K562 (cell line): ENCODE measurements around the gene HNRNPDL. TPM values are rescaled to one million over a fixed set of nuclear protein-coding genes. Genes with fewer than 3 reads are reported as not detected.
A peak's percentile ranks its signal among the peaks of the same experiment; 100 is the strongest.
"Not testable (repeated sequence)": the region's sequence is repeated elsewhere in the genome, so short reads cannot be mapped to it uniquely, and the experiment has no call there.

Experiments used
- ATAC-seq: fragments of 200-7000 bp; cut with Tn5 transposase; 3 replicates; pipeline ENCODE4 v1.9.1; 2020; ENCODE audit warnings: moderate library complexity
- BruUV-seq: library from RNA; stranded (reverse); fragments of 400-500 nt; replicated peaks from 2 replicates; lab custom pipeline; 2021; lab: Mats Ljungman, UMichigan
- CTCF ChIA-PET: fragments of 300-600 bp; formaldehyde crosslinking; extraction: SDS; loops from one replicate; lab custom pipeline; 2021; ENCODE audit warnings: low intra/inter-chr PET ratio; lab: Yijun Ruan, JAX
- POLR2A ChIA-PET: fragments of 300-600, 350-650 bp; sonication (Branson Sonifier 250); formaldehyde crosslinking; extraction: SDS; loops from one replicate; lab custom pipeline; 2021; ENCODE audit warnings: antibody characterized with exemption, inconsistent platforms; lab: Yijun Ruan, JAX
- DNase-seq, 4 experiments: peaks; one replicate each; pipeline versions ENCODE4 v3.0.0 to v3.0.0-alpha.2; 2011 to 2018; ENCODE audit warnings: low spot score in 3 of 4, mixed read lengths in 3 of 4; ENCODE audit errors: extremely low read depth in 1 of 4
- FAIRE-seq: peaks from 2 replicates; lab custom pipeline; 2011; peaks lifted over from hg19 to GRCh38; lab: Jason Lieb, UNC
- H2AFZ ChIP-seq: 2 replicates; pipeline ENCODE4 v1.6.0; 2011; ENCODE audit warnings: low read depth, low read length, control low read depth, inconsistent platforms
- H3K27ac ChIP-seq: fragments of 200-600 bp; 3 replicates; pipeline ENCODE4 v1.8.0; 2011; ENCODE audit warnings: low read depth, mild to moderate bottlenecking, control low read depth, inconsistent platforms, low read length, moderate library complexity, mixed read lengths; ENCODE audit errors: extremely low read depth
- H3K27me3 ChIP-seq, 2 experiments: fragments of 300-600 bp in 1 of 2; 2 replicates in 1 of 2; 3 replicates in 1 of 2; pipeline versions ENCODE4 v1.6.0 to v1.8.0; 2011; ENCODE audit warnings: inconsistent platforms in 2 of 2, low read length in 2 of 2, mild to moderate bottlenecking in 1 of 2, mixed read lengths in 1 of 2, moderate library complexity in 1 of 2; ENCODE audit not compliant: control insufficient read depth in 2 of 2, insufficient read depth in 2 of 2
- H3K36me3 ChIP-seq: fragments of 300-600 bp; 3 replicates; pipeline ENCODE4 v1.8.0; 2011; ENCODE audit warnings: mild to moderate bottlenecking, low read length, inconsistent platforms; ENCODE audit not compliant: control insufficient read depth, insufficient read depth
- H3K4me1 ChIP-seq, 2 experiments: fragments of 200-600 bp in 1 of 2; replicated peaks in 1 of 2; 2 replicates in 1 of 2; 3 replicates in 1 of 2; pipeline versions ENCODE4 v1.5.1 to v1.8.0; 2011; ENCODE audit warnings: inconsistent platforms in 2 of 2, low read length in 2 of 2, mild to moderate bottlenecking in 1 of 2, mixed read lengths in 1 of 2, moderate library complexity in 1 of 2; ENCODE audit not compliant: control insufficient read depth in 2 of 2, insufficient read depth in 2 of 2
- H3K4me2 ChIP-seq: 2 replicates; pipeline ENCODE4 v1.6.1; 2011; ENCODE audit warnings: low read length, control low read depth, inconsistent platforms, mixed read lengths; ENCODE audit not compliant: insufficient read depth
- H3K4me3 ChIP-seq: fragments of 200-600 bp; sonication (generic), shearing (Covaris generic); 2 replicates; pipeline ENCODE4 v1.5.1; 2016; ENCODE audit warnings: control low read depth, inconsistent platforms
- H3K79me2 ChIP-seq: fragments of 200-600 bp; 3 replicates; pipeline ENCODE4 v1.8.0; 2011; ENCODE audit warnings: low read length, inconsistent platforms; ENCODE audit not compliant: control insufficient read depth, insufficient read depth
- H3K9ac ChIP-seq, 2 experiments: 2 replicates each; pipeline versions ENCODE4 v1.6.0 to v1.6.1; 2011; ENCODE audit warnings: low read depth in 2 of 2, low read length in 2 of 2, control low read depth in 1 of 2, inconsistent platforms in 1 of 2, mild to moderate bottlenecking in 1 of 2, mixed read lengths in 1 of 2; ENCODE audit not compliant: insufficient read depth in 1 of 2
- H3K9me1 ChIP-seq: one replicate; pipeline ENCODE4 v1.6.0; 2011; ENCODE audit warnings: inconsistent platforms, mild to moderate bottlenecking, low read length, moderate library complexity; ENCODE audit not compliant: control insufficient read depth, insufficient read depth
- H3K9me3 ChIP-seq: replicated peaks from 2 replicates; pipeline ENCODE4 v1.5.1; 2011; ENCODE audit warnings: low read depth, low read length, inconsistent platforms; ENCODE audit not compliant: control insufficient read depth, insufficient read depth
- H4K20me1 ChIP-seq: replicated peaks from 2 replicates; pipeline ENCODE4 v1.6.1; 2011; ENCODE audit warnings: low read length, inconsistent platforms, mixed read lengths; ENCODE audit not compliant: control insufficient read depth, insufficient read depth
- HNRNPLL ChIP-seq: fragments of 200-400 bp; formaldehyde crosslinking; IDR thresholded peaks from 2 replicates; pipeline ENCODE4 v1.6.1; 2017; ENCODE audit warnings: low read length, low read depth, mild to moderate bottlenecking; ENCODE audit not compliant: poor library complexity, severe bottlenecking
- WGBS: fragments of 100-300 bp; shearing (Covaris generic); methylation state at CpG from one replicate; pipeline ENCODE4 v1.1.6; 2016; ENCODE audit warnings: low coverage, mixed read lengths; ENCODE audit not compliant: insufficient coverage; ENCODE audit errors: missing lambda C conversion rate; 5-methylcytosine and 5-hydroxymethylcytosine counted together
- in situ Hi-C: fragments of 300-500 bp; cut with MboI; formaldehyde crosslinking; loops from 4 replicates; pipeline ENCODE4 v1.15.0; 2018; ENCODE audit warnings: inconsistent platforms, mixed read lengths
- intact Hi-C: fragments of 100-400 bp; cut with micrococcal nuclease; formaldehyde crosslinking; loops from 2 replicates; pipeline ENCODE4 v1.14.2; 2022
- polyA plus RNA-seq, 8 experiments: library from polyadenylated mRNA; depleted of rRNA in 4 of 8; stranded (reverse) in 5 of 8; unstranded in 3 of 8; fragments of >200 nt; fragmentation: Nextera tagmentation in 2 of 8; fragmentation: Illumina TruSeq in 1 of 8; extraction: Ambion mirVana in 2 of 8; extraction: Trizol in 1 of 8; gene quantifications; 2 replicates each; pipeline versions ENCODE4 v1.2.1 to v1.2.3, GENCODE V29; 2011 to 2014; ENCODE audit warnings: inconsistent platforms in 1 of 8, missing spikeins in 1 of 8
- total RNA-seq, 7 experiments: library from RNA; depleted of rRNA in 6 of 7; stranded (reverse); fragments of >200 nt in 6 of 7; fragmentation: Illumina TruSeq in 2 of 7; extraction: Trizol in 2 of 7; gene quantifications; 2 replicates each; pipeline versions ENCODE4 v1.2.1 to v1.2.3, GENCODE V29; 2011 to 2021; ENCODE audit warnings: low replicate concordance in 1 of 7
- TF ChIP-seq, protein P1 (sequence below), 3 experiments: IDR thresholded peaks in 2 of 3; conservative IDR thresholded peaks in 1 of 3; 2 replicates each; pipeline ENCODE4 v1.5.1; 2011 to 2012; ENCODE audit warnings: low read length in 3 of 3, mild to moderate bottlenecking in 3 of 3, control low read depth in 2 of 3, improper control_type of control experiment in 1 of 3, inconsistent platforms in 1 of 3, low read depth in 1 of 3, mixed read lengths in 1 of 3, moderate library complexity in 1 of 3; ENCODE audit not compliant: insufficient read depth in 2 of 3
- TF ChIP-seq, protein P2 (sequence below), 2 experiments: fragments of 200-800 bp in 1 of 2; sonication (Bioruptor generic) in 1 of 2; sonication (generic) in 1 of 2; formaldehyde crosslinking in 1 of 2; IDR thresholded peaks in 1 of 2; conservative IDR thresholded peaks in 1 of 2; 2 replicates each; pipeline versions ENCODE4 v1.5.0 to v1.6.1; 2016 to 2020; ENCODE audit warnings: missing compliant biosample characterization in 1 of 2, missing genetic modification characterization in 1 of 2, missing genetic modification reagents in 1 of 2

Gene HNRNPDL
- total and polyA plus RNA-seq, 9 of the 15 experiments (the other 6 are each of a cell fraction or from before 2014, with no cell fraction given) = 243 to 652 (median 351) TPM

DNA sequence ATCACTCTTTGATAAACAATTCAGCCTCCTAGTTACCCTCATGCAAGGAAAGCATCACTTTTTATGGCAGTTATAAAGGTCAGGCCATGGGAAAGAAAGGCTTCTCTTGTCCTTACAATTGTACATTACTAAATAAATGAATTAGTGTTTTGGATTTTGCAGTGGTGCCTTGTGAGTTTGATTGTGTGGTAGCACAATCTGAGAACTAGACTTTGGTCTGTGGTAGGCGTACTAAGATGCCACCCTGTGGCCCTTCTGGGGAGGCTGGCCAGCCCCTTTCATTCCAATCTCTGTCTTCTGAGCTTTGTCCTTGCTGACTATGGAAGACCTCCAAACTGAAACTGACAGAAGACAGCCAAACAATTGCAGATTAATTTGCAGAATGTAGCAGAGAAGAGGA, 41.9 kb downstream of the HNRNPDL start (continued):
- TF ChIP-seq, protein P1, sequence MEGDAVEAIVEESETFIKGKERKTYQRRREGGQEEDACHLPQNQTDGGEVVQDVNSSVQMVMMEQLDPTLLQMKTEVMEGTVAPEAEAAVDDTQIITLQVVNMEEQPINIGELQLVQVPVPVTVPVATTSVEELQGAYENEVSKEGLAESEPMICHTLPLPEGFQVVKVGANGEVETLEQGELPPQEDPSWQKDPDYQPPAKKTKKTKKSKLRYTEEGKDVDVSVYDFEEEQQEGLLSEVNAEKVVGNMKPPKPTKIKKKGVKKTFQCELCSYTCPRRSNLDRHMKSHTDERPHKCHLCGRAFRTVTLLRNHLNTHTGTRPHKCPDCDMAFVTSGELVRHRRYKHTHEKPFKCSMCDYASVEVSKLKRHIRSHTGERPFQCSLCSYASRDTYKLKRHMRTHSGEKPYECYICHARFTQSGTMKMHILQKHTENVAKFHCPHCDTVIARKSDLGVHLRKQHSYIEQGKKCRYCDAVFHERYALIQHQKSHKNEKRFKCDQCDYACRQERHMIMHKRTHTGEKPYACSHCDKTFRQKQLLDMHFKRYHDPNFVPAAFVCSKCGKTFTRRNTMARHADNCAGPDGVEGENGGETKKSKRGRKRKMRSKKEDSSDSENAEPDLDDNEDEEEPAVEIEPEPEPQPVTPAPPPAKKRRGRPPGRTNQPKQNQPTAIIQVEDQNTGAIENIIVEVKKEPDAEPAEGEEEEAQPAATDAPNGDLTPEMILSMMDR (IDR thresholded peaks at IDR 0.05 in 2 of 3, conservative IDR thresholded peaks at IDR 0.05 in 1 of 3; ENCODE audit: insufficient read depth in 2 of 3, low read depth in 1 of 3, low read length in 3 of 3) = peak in 2 of 3 experiments; percentile 11 to 23; a peak in 3 of 6 replicates
- TF ChIP-seq, protein P2, sequence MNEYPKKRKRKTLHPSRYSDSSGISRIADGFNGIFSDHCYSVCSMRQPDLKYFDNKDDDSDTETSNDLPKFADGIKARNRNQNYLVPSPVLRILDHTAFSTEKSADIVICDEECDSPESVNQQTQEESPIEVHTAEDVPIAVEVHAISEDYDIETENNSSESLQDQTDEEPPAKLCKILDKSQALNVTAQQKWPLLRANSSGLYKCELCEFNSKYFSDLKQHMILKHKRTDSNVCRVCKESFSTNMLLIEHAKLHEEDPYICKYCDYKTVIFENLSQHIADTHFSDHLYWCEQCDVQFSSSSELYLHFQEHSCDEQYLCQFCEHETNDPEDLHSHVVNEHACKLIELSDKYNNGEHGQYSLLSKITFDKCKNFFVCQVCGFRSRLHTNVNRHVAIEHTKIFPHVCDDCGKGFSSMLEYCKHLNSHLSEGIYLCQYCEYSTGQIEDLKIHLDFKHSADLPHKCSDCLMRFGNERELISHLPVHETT (CRISPR knock-in tag; conservative IDR thresholded peaks at IDR 0.05 in 1 of 2, IDR thresholded peaks at IDR 0.05 in 1 of 2) = no peak
- no peak for TF ChIP-seq HNRNPLL
- TF ChIP-seq, all 486 proteins: peak for 2

DNA sequence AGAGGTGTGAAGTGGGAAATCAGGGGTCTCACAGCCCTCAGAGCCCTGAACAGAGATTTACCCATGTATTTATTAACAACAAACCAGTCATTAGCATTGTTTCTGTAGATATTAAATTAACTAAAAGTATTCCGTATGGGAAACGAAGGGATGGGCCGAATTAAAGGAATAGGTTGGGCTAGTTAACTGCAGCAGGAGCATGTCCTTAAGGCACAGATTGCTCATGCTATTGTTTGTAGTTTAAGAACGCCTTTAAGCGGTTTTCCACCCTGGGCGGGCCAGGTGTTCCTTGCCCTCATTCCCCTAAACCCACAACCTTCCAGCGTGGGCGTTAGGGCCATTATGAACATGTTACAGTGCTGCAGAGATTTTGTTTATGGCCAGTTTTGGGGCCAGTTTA, 44.0 kb downstream of the HNRNPDL start:
- intact Hi-C loops, H3K4me3 ChIP-seq, ATAC-seq, H2AFZ ChIP-seq, BruUV-seq, H3K27ac ChIP-seq, H3K27me3 ChIP-seq, H3K36me3 ChIP-seq, H3K4me1 ChIP-seq, H3K9me1 ChIP-seq, CTCF ChIA-PET, H3K9me3 ChIP-seq, FAIRE-seq, H3K9ac ChIP-seq, H3K79me2 ChIP-seq, H4K20me1 ChIP-seq, in situ Hi-C loops, H3K4me2 ChIP-seq, DNase-seq: not testable (repeated sequence)
- POLR2A ChIA-PET = interaction anchor here (0.9 kb wide), 1 partner anchor 10 kb away, joined by 3 read pairs; no protein-coding TSS in a partner anchor
- WGBS = 24% methylated on average over 8 of the region's 8 CpGs
